ENCODE results near the gene RSPH3. TPM values are rescaled to one million over a fixed set of nuclear protein-coding genes. Genes with fewer than 3 reads are reported as not detected.
"Not testable (repeated sequence)": the region's sequence is repeated elsewhere in the genome, so short reads cannot be mapped to it uniquely, and the experiment has no call there.

RSPH3 gene
- total RNA-seq, 2 donors from 2014 or later = 5.3 to 7.0 TPM

DNA sequence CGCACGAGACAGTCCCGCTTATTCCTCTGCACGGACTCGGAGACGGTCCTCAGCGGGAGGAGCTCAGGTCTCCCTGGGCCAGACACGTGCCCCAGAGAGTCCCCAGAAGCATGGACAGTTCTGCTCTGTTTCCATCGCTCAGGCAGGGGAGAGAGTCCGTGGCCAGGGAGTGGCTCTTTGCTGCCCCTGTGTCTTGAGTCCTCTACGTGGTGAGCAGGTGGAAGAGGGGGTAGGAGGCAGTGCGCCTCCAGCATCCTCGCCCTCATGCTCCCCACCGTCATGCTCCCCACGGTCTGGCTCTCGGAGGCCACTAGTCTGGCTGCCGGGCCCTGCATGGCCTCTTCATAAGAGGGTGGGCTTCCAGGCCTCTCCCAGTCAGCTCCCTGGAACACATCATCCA, 35.9 kb upstream of the RSPH3 start:
- ATAC-seq (no peak), DNase-seq (no peak)
- Histone ChIP-seq H3K36me3 (replicated peaks in 1 of 2; ENCODE audit: insufficient read depth in 1 of 2, low read depth in 2 of 2) (no peaks in the 10 kb centered on the region), H3K4me3 (no peak overlapping the region), H3K27ac (no peak overlapping the region), H3K4me1 (no peaks in the 10 kb centered on the region), H3K9me3 (no peaks in the 10 kb centered on the region), H3K27me3 (no peaks in the 10 kb centered on the region)
- intact Hi-C loops (cut with DNase I) = no loop called here
- WGBS, 2 donors = 84 to 86% methylated on average over 12 to 14 of the region's 17 CpGs
- TF ChIP-seq POLR2A (IDR thresholded peaks at IDR 0.05) = no peak
- no peak for TF ChIP-seq CTCF (IDR thresholded peaks at IDR 0.05)

DNA sequence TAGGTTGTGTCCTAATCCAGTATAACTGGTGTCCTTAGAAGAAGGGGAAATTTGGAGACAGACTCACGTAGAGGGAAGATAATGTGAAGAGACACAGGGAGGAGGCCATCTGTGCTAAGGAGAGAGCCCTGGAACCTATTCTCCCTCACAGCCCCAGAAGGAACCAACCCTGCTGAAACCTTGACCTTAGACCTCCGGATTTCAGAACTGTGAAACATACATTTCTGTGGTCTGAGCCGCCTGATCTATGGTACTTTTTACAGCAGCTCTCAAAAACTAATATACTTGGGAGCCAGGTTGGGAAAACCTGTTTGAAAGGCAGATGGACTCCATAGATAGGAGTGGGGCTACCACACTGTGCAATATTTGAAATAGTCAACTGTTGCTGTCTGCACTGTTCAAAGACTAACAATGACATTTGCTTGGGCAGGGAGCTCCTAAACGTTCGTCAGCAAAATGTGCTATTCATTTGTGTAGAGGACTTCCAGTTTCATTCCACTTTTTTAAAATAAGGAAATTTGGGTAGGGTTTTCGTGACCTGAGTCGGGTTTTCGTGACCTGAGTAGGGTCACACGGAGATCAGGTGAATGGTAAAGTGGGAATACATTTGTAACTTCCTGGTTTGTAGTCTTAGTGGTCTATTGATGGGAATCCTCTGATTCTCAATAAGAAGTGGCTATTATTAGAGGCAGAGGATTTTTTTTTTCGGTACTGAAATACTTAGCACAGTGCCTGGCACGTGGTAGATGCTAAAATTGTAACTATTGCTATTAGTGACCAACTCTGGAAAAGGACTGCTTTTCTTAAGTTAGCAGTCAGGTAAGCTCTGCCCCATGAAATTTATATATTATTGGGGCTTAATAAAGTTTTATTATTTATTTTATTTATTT, 33.4 kb upstream of the RSPH3 start:
- intact Hi-C loops (cut with DNase I) = no loop called here
- WGBS, 2 donors = 84 to 85% methylated on average over 11 of the region's 11 CpGs
- no peaks in the 10 kb centered on the region for H3K27me3 ChIP-seq
- H3K36me3 ChIP-seq (replicated peaks in 1 of 2; ENCODE audit: insufficient read depth in 1 of 2, low read depth in 2 of 2) = no peaks in the 10 kb centered on the region
- H3K4me1 ChIP-seq = no peaks in the 10 kb centered on the region
- H3K9me3 ChIP-seq = no peaks in the 10 kb centered on the region
- no peak for DNase-seq
- no peak for TF ChIP-seq CTCF (IDR thresholded peaks at IDR 0.05)
- TF ChIP-seq POLR2A (IDR thresholded peaks at IDR 0.05) = no peak
- no peak overlapping the region for H3K27ac ChIP-seq
- ATAC-seq = no peak
- no peak overlapping the region for H3K4me3 ChIP-seq

- Histone ChIP-seq H3K4me3 (no peak overlapping the region), H3K27ac (no peak overlapping the region), H3K9me3 (no peaks in the 10 kb centered on the region), H3K27me3 (no peaks in the 10 kb centered on the region), H3K36me3 (replicated peaks in 1 of 2; ENCODE audit: insufficient read depth in 1 of 2, low read depth in 2 of 2) (no peaks in the 10 kb centered on the region), H3K4me1 (no peaks in the 10 kb centered on the region)
- intact Hi-C loops (cut with DNase I) = no loop called here
- DNase-seq (no peak), ATAC-seq (no peak)
- 63 to 66% methylated on average over 5 of the region's 5 CpGs for WGBS, 2 donors
- TF ChIP-seq POLR2A (IDR thresholded peaks at IDR 0.05) = no peak
- TF ChIP-seq CTCF (IDR thresholded peaks at IDR 0.05) = no peak
These were observed 31.8 kb upstream of the RSPH3 start for GRCh38 chr6:159031846-159032245.

DNA sequence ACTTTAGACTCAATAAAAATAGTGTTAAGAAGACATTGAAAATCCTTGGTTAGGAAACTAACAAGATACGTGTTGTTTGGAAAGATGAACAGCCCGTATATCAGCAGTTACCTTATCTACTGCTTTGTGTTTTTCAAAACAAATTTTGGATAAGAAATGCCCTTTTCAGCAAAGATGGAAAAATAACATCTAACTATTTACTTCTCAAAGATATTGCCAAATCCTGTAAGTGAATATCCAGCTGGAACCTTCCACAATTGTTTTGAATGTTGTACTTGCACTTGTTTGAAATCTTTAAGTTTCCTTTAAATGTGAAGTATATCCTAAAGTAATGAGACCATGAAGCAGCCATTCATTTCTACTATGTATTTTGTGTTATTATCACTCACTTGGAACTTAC, 30.2 kb upstream of the RSPH3 start:
- Histone ChIP-seq H3K4me3 (no peak overlapping the region), H3K36me3 (replicated peaks in 1 of 2; ENCODE audit: insufficient read depth in 1 of 2, low read depth in 2 of 2) (no peaks in the 10 kb centered on the region), H3K27me3 (no peaks in the 10 kb centered on the region), H3K27ac (no peak overlapping the region), H3K9me3 (peaks cover 0 to 2% (median 0%) of the 10 kb centered on the region in 3 donors), H3K4me1 (no peaks in the 10 kb centered on the region)
- ATAC-seq (no peak), DNase-seq (no peak)
- intact Hi-C loops (cut with DNase I) = no loop called here
- TF ChIP-seq POLR2A (IDR thresholded peaks at IDR 0.05) (no peak), CTCF (IDR thresholded peaks at IDR 0.05) (no peak)
- WGBS, 2 donors = 83 to 87% methylated on average over 2 of the region's 2 CpGs

GRCh38 chr6:159025224-159025623, 25.2 kb upstream of the RSPH3 start:
- H3K27ac ChIP-seq; ATAC-seq; H3K36me3 ChIP-seq (replicated peaks in 1 of 2; ENCODE audit: insufficient read depth in 1 of 2, low read depth in 2 of 2); H3K9me3 ChIP-seq; H3K4me1 ChIP-seq; H3K4me3 ChIP-seq; intact Hi-C loops (cut with DNase I); DNase-seq; H3K27me3 ChIP-seq: not testable (repeated sequence)
- 44 to 92% methylated on average over 1 of the region's 1 CpG for WGBS, 2 donors
